DOHH2 (cell line): ENCODE results near the gene SLC7A5.
"Not testable (repeated sequence)": the region's sequence is repeated elsewhere in the genome, so short reads cannot be mapped to it uniquely, and the experiment has no call there.

ENCODE experiments used
- CTCF ChIP-seq: fragments of 200-600 bp; sonication (generic); IDR thresholded peaks from one replicate; pipeline ENCODE4 v1.5.1; 2014; ENCODE audit warnings: antibody characterized with exemption, mild to moderate bottlenecking, low read depth, low read length; ENCODE audit not compliant: poor library complexity, severe bottlenecking
- EZH2phosphoT487 ChIP-seq: fragments of 200-600 bp; sonication (generic); IDR thresholded peaks from 2 replicates; pipeline ENCODE4 v1.6.1; 2017; ENCODE audit warnings: borderline replicate concordance, mild to moderate bottlenecking, antibody characterized with exemption, low read length, moderate library complexity, mixed read lengths

- not testable (repeated sequence) for TF ChIP-seq CTCF, EZH2phosphoT487
These were observed 19.0 kb upstream of the SLC7A5 start for GRCh38 chr16:87888346-87888745.
